ENCODE measurements around the gene PRKG1. TPM values are rescaled to one million over a fixed set of nuclear protein-coding genes. Genes with fewer than 3 reads are reported as not detected.

Gene PRKG1
- total RNA-seq, 1 experiment from 2014 or later: 0.09 TPM

- CTCF ChIA-PET: no interaction called here
- POLR2A ChIA-PET: no interaction called here
- H3K4me3 ChIP-seq (ENCODE audit: low read depth, low read length): no peak overlapping the region
- Mint-ChIP-seq H3K27me3 (ENCODE audit: insufficient read depth, unreplicated experiment) (peaks cover 7% of the 10 kb centered on the region), H3K9me3 (ENCODE audit: unreplicated experiment) (no peaks in the 10 kb centered on the region), H3K36me3 (ENCODE audit: insufficient read depth, unreplicated experiment) (no peaks in the 10 kb centered on the region), H3K27ac (ENCODE audit: unreplicated experiment) (no peak overlapping the region), H3K4me3 (ENCODE audit: unreplicated experiment) (no peak overlapping the region), H3K4me1 (ENCODE audit: low read depth, unreplicated experiment) (no peaks in the 10 kb centered on the region)
- no TSS peak for BruUV-seq (replicated peaks)
- no peaks in the 10 kb centered on the region for H3K36me3 ChIP-seq (ENCODE audit: control insufficient read depth, insufficient read depth, low read length)
- no peaks in the 10 kb centered on the region for H3K4me1 ChIP-seq
- no peak for TF ChIP-seq CTCF (IDR thresholded peaks at IDR 0.05; ENCODE audit: insufficient read depth in 1 of 2, low read depth in 1 of 2, low read length in 1 of 2, severe bottlenecking in 1 of 2, unreplicated experiment in 1 of 2)
- no peaks in the 10 kb centered on the region for H3K9me3 ChIP-seq
- DNase-seq: no peak
- intact Hi-C loops (cut with micrococcal nuclease; ENCODE audit: unreplicated experiment): loop anchor here (10.0 kb wide), 1 partner anchor 591 kb away; no protein-coding TSS in a partner anchor
- H3K27me3 ChIP-seq (replicated peaks; ENCODE audit: control insufficient read depth, insufficient read depth, low read length): no peaks in the 10 kb centered on the region
Observed at GRCh38 chr10:51624013-51624412, 549.7 kb downstream of the PRKG1 start.

GRCh38 chr10:51629934-51630639 lies 555.8 kb downstream of the PRKG1 start:
- Mint-ChIP-seq H3K9me3 (ENCODE audit: unreplicated experiment) (no peaks in the 10 kb centered on the region), H3K36me3 (ENCODE audit: insufficient read depth, unreplicated experiment) (no peaks in the 10 kb centered on the region), H3K4me1 (ENCODE audit: low read depth, unreplicated experiment) (no peaks in the 10 kb centered on the region), H3K27me3 (ENCODE audit: insufficient read depth, unreplicated experiment) (peaks cover 11% of the 10 kb centered on the region), H3K27ac (ENCODE audit: unreplicated experiment) (no peak overlapping the region), H3K4me3 (ENCODE audit: unreplicated experiment) (no peak overlapping the region)
- H3K9me3 ChIP-seq: no peaks in the 10 kb centered on the region
- no TSS peak for BruUV-seq (replicated peaks)
- intact Hi-C loops (cut with micrococcal nuclease; ENCODE audit: unreplicated experiment): loop anchor here (10.0 kb wide), 1 partner anchor 585 kb away; no protein-coding TSS in a partner anchor
- no peak for DNase-seq
- CTCF ChIA-PET: no interaction called here
- no peaks in the 10 kb centered on the region for H3K36me3 ChIP-seq (ENCODE audit: control insufficient read depth, insufficient read depth, low read length)
- no peaks in the 10 kb centered on the region for H3K4me1 ChIP-seq
- H3K4me3 ChIP-seq (ENCODE audit: low read depth, low read length): no peak overlapping the region
- no peaks in the 10 kb centered on the region for H3K27me3 ChIP-seq (replicated peaks; ENCODE audit: control insufficient read depth, insufficient read depth, low read length)
- TF ChIP-seq CTCF (IDR thresholded peaks at IDR 0.05; ENCODE audit: insufficient read depth in 1 of 2, low read depth in 1 of 2, low read length in 1 of 2, severe bottlenecking in 1 of 2, unreplicated experiment in 1 of 2): no peak
- POLR2A ChIA-PET: no interaction called here

- intact Hi-C loops (cut with micrococcal nuclease; ENCODE audit: unreplicated experiment): no loop called here
- H3K27me3 ChIP-seq (replicated peaks; ENCODE audit: control insufficient read depth, insufficient read depth, low read length): no peaks in the 10 kb centered on the region
- CTCF ChIA-PET: no interaction called here
- TF ChIP-seq CTCF (IDR thresholded peaks at IDR 0.05; ENCODE audit: insufficient read depth in 1 of 2, low read depth in 1 of 2, low read length in 1 of 2, severe bottlenecking in 1 of 2, unreplicated experiment in 1 of 2): no peak
- no peak overlapping the region for H3K4me3 ChIP-seq (ENCODE audit: low read depth, low read length)
- POLR2A ChIA-PET: no interaction called here
- DNase-seq: no peak
- H3K36me3 Mint-ChIP-seq (ENCODE audit: insufficient read depth, unreplicated experiment): no peaks in the 10 kb centered on the region
- H3K27ac Mint-ChIP-seq (ENCODE audit: unreplicated experiment): no peak overlapping the region
- H3K4me3 Mint-ChIP-seq (ENCODE audit: unreplicated experiment): no peak overlapping the region
- H3K9me3 Mint-ChIP-seq (ENCODE audit: unreplicated experiment): no peaks in the 10 kb centered on the region
- H3K27me3 Mint-ChIP-seq (ENCODE audit: insufficient read depth, unreplicated experiment): peaks cover 11% of the 10 kb centered on the region
- no peaks in the 10 kb centered on the region for H3K36me3 ChIP-seq (ENCODE audit: control insufficient read depth, insufficient read depth, low read length)
- no peaks in the 10 kb centered on the region for H3K4me1 Mint-ChIP-seq (ENCODE audit: low read depth, unreplicated experiment)
- H3K4me1 ChIP-seq: no peaks in the 10 kb centered on the region
- no TSS peak for BruUV-seq (replicated peaks)
- H3K9me3 ChIP-seq: no peaks in the 10 kb centered on the region
Observed at GRCh38 chr10:51630640-51631005, 556.3 kb downstream of the PRKG1 start.

All from Caco-2 (cell line).